NCI-H774 (cell line): Measurements from ENCODE around the gene GREB1.
"Not testable (repeated sequence)": the region's sequence is repeated elsewhere in the genome, so short reads cannot be mapped to it uniquely, and the experiment has no call there.

Experiments used
- DNase-seq: peaks from one replicate; lab custom pipeline; 2025; lab: John Stamatoyannopoulos, UW

The GREB1 gene

DNA sequence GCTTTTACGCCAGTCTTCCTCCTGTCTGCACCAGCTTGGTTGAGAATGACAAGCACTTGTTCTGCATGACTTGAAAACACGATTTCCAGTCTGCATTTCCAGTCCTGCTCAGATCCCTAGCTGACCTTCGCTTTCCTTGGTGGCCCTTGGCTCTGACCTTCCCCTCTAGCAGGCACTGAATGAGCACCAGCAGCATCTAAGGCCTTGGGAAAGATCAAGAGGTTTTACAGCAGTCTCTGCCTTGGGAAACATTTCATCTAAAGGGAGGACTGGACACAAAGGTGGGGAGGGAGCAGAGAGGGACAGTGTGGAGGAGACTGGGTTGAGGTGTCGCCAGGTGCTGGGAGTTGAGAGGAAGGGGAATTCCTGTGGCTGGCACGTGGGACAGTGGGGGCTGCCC is 105.7 kb downstream of the GREB1 start:
- DNase-seq, result no peak

DNA sequence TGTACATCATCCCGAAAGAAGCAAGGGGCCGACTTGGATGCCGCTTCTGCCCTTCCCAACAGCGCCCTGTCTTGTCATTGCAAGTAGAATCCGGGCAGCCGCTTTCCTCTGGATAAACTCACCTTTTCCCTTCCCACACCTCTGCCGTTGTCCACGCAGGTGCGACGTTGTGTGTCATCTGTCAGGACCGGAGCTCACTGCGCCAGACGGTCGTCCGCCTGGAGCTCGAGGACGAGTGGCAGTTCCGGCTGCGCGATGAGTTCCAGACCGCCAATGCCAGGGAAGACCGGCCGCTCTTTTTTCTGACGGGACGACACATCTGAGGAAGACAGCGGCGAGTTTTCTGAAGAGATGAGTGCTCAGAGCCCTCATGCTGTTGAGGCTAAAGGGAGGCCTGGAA is 106.3 kb downstream of the GREB1 start:
- DNase-seq, result no peak

DNA sequence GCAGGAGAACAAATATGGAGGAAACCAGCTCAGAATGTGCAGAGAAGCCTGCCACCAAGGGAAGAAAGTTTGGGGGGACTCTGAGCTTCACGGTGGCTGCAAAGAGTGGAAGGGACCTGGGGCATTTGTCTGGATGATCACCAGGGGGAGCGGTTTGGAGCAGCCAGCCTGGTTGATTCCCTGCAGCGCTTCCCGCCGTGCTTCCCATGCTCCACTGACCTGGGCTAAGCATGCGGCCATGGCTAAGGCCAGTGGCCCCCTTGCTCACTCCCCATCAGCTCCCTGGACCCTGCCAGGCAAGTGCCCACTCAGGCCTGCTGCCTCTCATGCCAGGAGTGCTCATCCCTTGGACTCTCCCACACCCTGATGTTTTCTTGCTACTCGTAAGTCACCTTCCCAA is 109.1 kb downstream of the GREB1 start:
- no peak for DNase-seq

DNA sequence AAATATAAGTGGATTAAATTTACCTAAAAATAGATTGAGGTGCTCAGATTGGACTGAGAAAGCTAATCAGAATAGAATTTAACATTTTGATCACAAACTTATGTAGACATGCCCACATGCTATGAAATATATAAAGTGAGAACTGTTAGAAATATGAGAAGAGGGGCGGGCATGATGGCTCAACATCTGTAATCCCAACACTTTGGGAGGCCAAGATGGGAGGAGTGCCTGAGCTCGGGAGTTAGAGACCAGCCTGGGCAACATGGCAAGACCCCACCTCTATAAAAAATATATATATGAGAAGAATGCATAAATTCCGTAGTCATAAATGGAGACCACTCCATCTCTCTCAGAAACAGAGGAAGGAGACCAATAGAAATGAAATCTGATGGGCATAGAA is 110.4 kb downstream of the GREB1 start:
- DNase-seq, result no peak

GRCh38 chr2:11646530-11646929 is 112.7 kb downstream of the GREB1 start:
- DNase-seq, result no peak

DNA sequence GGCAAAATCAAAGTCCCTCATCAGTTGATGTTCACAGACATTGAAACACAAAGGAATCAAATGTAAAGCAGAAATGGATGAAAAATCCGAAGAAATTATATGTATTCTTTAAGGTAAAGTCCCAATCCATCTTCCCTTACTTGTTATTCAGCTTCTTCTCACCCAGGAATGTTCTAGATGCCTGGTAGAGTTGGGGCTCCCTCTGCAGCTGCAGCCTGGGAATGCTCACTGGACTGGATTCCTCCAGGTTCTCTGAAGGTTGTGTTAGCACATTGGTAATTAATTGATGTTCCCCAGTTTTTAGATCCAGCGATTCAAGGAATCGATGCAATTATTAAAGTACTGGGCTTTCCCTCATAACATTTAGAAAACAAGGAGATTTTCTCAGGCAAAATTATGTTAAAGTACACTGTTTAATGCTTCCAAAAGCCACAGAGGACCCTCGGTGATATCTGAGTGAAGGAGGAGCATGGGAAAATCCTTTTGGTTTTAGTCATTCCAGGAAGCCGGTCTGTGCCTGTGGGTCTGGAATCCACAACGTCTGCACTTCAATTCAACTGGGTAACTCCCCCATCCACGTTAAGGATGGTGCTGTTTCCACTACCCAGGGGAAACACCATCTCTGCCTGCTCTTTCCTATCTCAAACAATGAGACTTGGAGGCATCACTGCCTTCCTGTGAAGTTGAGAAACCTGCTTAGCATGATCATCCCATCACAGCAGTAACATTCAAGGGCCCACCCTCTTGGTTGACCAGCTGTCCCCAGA is 114.2 kb downstream of the GREB1 start:
- DNase-seq, result no peak

GRCh38 chr2:11649093-11649492 is 115.2 kb downstream of the GREB1 start:
- no peak for DNase-seq

DNA sequence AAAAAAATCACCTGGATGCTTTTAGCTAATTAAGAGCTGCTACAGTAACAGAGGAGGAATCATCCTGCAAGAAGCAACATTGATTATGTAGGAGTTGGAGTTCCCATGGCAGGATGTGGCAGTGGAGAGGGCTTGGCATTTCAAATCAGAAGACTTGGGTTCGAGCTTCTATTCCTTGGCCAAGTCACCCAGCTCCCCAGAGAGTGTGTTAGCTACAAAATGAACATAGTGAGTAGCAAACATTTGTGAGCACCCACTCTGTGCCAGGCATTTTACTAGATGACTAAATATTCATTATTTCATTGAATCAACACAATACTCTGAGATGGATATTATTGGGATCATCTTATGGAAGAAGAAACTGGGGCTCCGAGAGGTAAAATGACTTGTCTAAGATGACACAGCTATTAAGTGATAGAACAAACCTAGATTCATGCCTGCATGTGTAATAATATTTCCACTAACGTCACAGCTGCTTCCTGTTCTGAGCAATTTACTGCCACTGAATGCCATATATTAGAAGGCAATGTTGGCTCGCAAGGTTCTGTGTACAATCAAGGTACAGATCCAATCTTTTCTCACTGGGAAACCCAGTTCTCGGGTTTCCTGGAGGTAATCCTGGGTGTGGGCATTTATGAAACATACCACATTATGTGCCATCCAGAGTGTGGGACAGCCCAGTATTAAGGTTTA is 118.2 kb downstream of the GREB1 start:
- no peak for DNase-seq

DNA sequence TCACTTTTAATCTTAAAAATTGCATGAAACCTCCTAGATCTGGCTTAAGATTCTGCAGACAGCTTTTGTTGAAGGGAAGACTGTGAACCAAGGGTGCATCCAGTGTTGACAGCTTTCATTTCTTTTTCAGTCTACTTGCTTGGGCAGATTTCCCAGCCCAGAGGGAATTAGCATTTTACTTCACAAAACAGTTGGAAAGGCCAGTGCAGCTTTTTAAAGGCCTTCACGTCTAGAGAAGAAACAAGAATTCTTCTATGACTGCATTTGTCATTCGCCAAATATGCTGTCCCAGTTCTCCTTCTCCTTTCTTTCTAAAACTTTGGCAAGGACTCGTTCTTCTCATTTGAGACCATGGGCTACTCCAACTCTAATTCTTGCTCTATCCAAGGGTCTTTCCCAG is 118.7 kb downstream of the GREB1 start:
- no peak for DNase-seq

DNA sequence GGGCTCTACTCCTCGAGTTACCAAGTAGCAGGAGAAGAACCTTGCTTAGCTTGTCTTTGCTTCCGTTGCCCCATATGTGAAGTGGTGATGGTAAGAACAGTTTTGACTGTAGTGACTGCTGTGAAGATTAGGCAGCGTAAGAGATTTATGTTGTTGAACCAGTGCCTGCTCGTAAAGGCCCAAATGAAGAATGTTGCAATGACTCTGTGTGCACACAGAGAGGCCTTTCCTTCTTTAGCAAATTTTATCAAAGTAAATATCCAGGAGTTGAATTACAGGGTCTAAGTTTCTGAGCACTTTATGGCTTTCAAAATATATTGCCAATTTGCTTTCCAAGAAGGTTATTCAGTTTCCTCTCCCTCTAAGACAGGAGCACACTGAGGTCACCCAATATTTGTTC is 121.7 kb downstream of the GREB1 start:
- no peak for DNase-seq

DNA sequence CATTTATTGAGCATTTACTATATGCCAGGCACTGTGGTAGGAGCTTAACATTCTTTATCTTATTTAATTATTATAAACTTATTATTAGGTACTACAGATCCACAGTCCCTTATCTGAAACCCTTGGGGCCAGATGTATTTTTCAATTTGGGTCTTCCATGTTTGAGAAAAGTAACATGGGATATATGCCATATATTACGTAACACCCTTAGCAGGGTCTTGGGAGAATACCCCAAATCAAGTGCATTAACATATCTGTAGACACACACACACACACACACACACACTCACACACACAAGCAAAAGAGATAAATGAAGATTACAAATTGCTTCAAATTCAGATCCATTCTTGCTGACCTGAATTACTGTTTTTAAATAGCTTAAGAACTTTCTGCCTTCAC is 122.4 kb downstream of the GREB1 start:
- no peak for DNase-seq

- DNase-seq, result no peak
Observed at GRCh38 chr2:11656671-11657101, 122.8 kb downstream of the GREB1 start.

DNA sequence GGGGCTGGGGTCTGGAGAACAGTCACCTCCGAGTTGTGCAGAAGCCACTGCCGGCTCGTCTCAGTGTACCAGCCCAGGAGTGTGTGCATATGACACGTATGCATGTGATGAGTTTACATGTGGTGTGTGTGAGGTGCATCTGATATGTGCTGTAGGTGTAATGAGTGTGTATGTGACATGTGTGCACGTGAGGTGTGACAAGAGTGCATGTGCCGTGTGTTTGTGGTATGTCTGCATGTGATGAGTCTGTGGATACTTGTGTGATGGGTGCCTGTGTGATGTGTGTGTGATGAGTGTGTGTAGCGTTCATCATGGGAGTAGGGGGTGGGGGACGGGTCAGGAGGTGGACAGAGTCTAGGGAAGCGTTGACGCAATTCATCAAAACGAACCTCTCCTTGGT is 123.3 kb downstream of the GREB1 start:
- no peak for DNase-seq

DNA sequence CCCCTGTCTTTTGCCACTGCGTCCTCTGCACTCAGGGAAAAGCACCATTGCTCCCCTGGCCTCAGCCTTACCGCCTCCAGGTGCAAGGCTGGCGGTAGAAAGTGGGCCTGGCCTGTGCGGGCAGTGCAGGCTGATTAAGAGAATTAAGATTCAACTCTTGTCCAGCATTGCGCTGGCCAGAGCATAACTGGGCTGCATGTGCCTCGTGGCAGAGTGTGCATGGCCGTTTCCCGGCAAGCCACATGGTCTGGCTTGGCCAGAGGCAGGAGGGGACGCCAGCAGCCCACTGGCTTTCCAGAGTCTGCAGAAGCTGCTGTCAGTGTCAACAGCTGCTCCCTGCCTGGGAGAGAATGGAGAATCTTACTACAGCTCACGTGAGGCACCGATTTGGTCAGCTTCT is 123.8 kb downstream of the GREB1 start:
- DNase-seq, result no peak

GRCh38 chr2:11658208-11659114 is 124.6 kb downstream of the GREB1 start:
- DNase-seq, result no peak

DNA sequence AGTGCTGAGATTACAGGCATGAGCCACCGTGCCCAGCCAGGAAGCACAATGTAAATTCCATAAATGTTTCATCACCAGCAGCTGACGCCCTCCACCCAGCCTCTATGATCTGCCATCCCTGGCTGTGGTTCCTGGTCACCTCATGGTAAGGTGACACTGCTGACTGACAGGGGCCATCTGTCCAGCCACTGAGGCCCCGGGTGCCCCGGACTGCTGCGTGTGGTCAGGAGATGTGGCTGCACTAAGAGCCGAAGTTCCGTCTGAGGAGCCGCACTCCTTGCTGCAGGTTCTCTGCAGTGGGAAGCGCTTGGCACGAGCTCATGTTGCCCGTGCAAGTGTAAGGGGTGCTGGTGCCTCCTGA is 125.2 kb downstream of the GREB1 start:
- no peak for DNase-seq

- DNase-seq, result no peak
Observed at GRCh38 chr2:11659851-11660250, 126.0 kb downstream of the GREB1 start.

DNA sequence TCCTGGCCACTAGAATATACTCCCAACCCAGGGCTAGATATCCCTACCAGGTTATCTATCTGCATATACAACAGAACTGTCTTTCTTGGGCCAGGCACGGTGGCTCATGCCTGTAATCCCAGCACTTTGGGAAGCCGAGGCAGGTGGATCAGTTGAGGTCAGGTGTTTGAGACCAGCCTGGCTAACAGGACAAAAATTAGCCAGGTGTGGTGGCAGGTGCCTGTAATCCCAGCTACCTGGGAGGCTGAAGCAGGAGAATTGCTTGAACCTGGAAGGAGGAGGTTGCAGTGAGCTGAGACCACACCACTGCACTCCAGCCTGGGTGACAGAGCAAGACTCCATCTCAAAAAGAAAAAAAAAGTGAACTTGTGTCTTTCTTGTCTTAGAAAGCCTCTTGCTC is 126.6 kb downstream of the GREB1 start:
- not testable (repeated sequence) for DNase-seq

- no peak for DNase-seq
Observed at GRCh38 chr2:11661891-11662435, 128.1 kb downstream of the GREB1 start.

GRCh38 chr2:11662882-11663281 is 129.0 kb downstream of the GREB1 start:
- no peak for DNase-seq

- no peak for DNase-seq
Observed at GRCh38 chr2:11663427-11663826, 129.6 kb downstream of the GREB1 start.

DNA sequence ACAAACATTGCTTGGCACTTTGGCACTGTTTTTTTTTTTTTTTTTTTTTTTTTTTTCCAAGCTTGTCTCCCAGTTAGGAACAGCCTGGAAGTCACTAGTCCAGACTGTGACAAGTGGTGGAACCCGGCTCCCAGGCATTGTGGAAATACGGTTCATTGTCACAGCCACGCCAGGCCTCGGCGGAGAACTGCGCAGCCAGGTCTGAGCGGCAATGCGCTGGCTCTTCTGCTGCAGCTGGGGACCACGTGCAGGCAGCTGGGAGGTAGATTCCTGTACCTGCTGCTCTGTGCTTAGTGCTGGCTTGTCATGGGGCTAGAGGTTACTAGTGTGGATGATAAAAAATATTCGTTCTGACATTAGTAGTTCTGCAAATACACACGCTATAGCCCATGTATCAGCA is 131.2 kb downstream of the GREB1 start:
- DNase-seq, result no peak
